Stimulated activated CD4-positive, alpha-beta T cell treated with anti-CD3 and anti-CD28 coated beads, Interleukin-12 subunit alpha, Interleukin-12 subunit beta, amount 100 ng/mL, for 48 hours (primary cell): ENCODE results near the gene RNF14.

ENCODE experiments used
- DNase-seq, 3 donors: peaks; one replicate each; pipeline ENCODE4 v3.0.0-alpha.2; 2020; ENCODE audit warnings: low read depth in 2 of 3, low spot score in 1 of 3

The RNF14 gene

GRCh38 chr5:141976176-141976575 is 7.3 kb downstream of the RNF14 start:
- no peak for DNase-seq

- no peak for DNase-seq
These were observed 9.5 kb downstream of the RNF14 start for GRCh38 chr5:141978389-141978788.

- no peak for DNase-seq
These were observed 13.7 kb downstream of the RNF14 start for GRCh38 chr5:141982626-141983025.

GRCh38 chr5:141986072-141986471 is 17.2 kb downstream of the RNF14 start:
- DNase-seq: no peak

- no peak for DNase-seq
These were observed 20.8 kb downstream of the RNF14 start for GRCh38 chr5:141989720-141990119.

GRCh38 chr5:141992349-141992963 is 23.6 kb downstream of the RNF14 start:
- DNase-seq: peak; percentile 54 to 88 (median 69)

GRCh38 chr5:141994511-141995136 is 25.7 kb downstream of the RNF14 start:
- no peak for DNase-seq

GRCh38 chr5:141995656-141996055 is 26.8 kb downstream of the RNF14 start:
- DNase-seq: no peak

GRCh38 chr5:141997358-141997960 is 28.6 kb downstream of the RNF14 start:
- no peak for DNase-seq

- DNase-seq: no peak
These were observed 31.3 kb downstream of the RNF14 start for GRCh38 chr5:142000173-142000572.

GRCh38 chr5:142000704-142001484 is 32.0 kb downstream of the RNF14 start:
- DNase-seq: no peak

GRCh38 chr5:142003266-142003800 is 34.4 kb downstream of the RNF14 start:
- DNase-seq: no peak

GRCh38 chr5:142006363-142007236 is 37.7 kb downstream of the RNF14 start:
- peak in 1 of 3 donors; percentile 55 for DNase-seq

GRCh38 chr5:142007237-142007544 is 38.3 kb downstream of the RNF14 start:
- no peak for DNase-seq

- no peak for DNase-seq
These were observed 39.9 kb downstream of the RNF14 start for GRCh38 chr5:142008813-142009212.

GRCh38 chr5:142009886-142010285 is 41.0 kb downstream of the RNF14 start:
- DNase-seq: no peak

- no peak for DNase-seq
These were observed 42.8 kb downstream of the RNF14 start for GRCh38 chr5:142011572-142012185.

GRCh38 chr5:142012186-142012785 is 43.4 kb downstream of the RNF14 start:
- DNase-seq: peak; percentile 56 to 76 (median 66)

GRCh38 chr5:142012792-142013388 is 44.0 kb downstream of the RNF14 start, which contains the start of gene GNPDA1:
Gene GNPDA1, minus strand, starts transcription at chr5:142013027. Its CDS starts 992 bp downstream, at chr5:142012035.
- DNase-seq: peak; percentile 38 to 64 (median 52)
